Stimulated activated naive CD8-positive, alpha-beta T cell treated with anti-CD3 and anti-CD28 coated beads, Interleukin-15, amount 100 ng/mL, for 72 hours (primary cell): ENCODE data around the gene PCGF1.

ENCODE experiments used
- ATAC-seq: fragments of 150-1000 bp; cut with Tn5 transposase; 2 replicates; pipeline ENCODE4 v1.10.0; 2021; ENCODE audit warnings: mild to moderate bottlenecking, moderate library complexity
- DNase-seq, 2 donors: peaks; one replicate each; pipeline ENCODE4 v3.0.0; 2021 to 2022
- H3K27ac Mint-ChIP-seq, 2 donors: one replicate each; pipeline ENCODE4 v1.8.0; 2022; ENCODE audit warnings: mild to moderate bottlenecking in 2 of 2, mixed read lengths in 2 of 2, moderate library complexity in 2 of 2
- H3K27me3 Mint-ChIP-seq: one replicate; pipeline ENCODE4 v1.8.0; 2022; ENCODE audit warnings: mixed read lengths
- H3K4me1 Mint-ChIP-seq: one replicate; pipeline ENCODE4 v1.8.0; 2022; ENCODE audit warnings: mild to moderate bottlenecking, mixed read lengths
- H3K4me3 Mint-ChIP-seq, 2 donors: one replicate each; pipeline ENCODE4 v1.8.0; 2022; ENCODE audit warnings: mild to moderate bottlenecking in 2 of 2, mixed read lengths in 2 of 2, moderate library complexity in 1 of 2
- H3K9me3 Mint-ChIP-seq, 2 donors: one replicate each; pipeline ENCODE4 v1.8.0; 2022; ENCODE audit warnings: mixed read lengths in 2 of 2

PCGF1 gene

DNA sequence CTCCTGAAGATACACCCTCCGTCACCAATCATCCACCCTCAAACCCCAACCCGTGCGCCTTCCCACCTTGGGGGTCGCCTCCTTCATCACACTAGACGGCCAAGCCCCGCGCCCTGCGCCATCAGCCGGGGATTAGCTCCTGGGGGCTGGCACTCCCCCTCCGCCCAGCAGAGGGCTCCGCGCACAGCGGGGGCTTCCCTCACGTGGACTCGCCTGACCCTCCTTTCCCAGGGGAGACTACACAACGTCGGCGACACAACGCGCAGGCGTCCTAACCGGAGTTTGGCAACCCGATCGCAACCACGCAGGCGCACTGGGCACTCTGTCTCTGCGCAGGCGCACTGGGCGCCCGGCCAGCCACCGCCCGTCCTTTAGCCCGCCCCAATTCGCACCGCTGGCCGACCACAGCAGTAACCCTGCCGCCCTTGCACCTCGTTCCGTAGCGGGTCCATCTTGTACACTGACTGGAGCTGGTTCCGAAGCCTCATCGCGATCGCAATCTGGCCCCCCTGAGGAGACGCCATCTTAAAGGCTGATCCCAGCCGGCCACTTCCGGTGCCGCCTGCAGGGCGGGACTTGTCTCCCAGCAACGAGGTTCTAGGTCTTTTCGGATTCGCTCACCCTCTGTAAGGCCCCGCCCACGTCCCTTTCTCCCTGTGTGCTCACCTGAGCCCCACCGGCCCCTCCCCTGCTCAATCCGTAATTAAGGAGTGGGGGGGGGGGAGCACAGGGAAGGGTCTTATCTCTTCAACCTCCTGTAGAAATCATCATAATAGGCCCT, at the start of gene PCGF1:
TSS of gene PCGF1 (minus strand) at position 551 of the 781 bp plus-strand sequence. CDS start at position 524, 27 bp downstream.
- ATAC-seq (peak; percentile 89), DNase-seq (peak; percentile 97 to 98)
- Mint-ChIP-seq H3K4me3 (peak within 1 kb of the TSS; percentile 94 to 97), H3K27ac (peak within 1 kb of the TSS; percentile 99 to 100), H3K4me1 (peaks cover 65% of the 10 kb centered on the region), H3K27me3 (peaks cover 65% of the 10 kb centered on the region), H3K9me3 (no peaks in the 10 kb centered on the region)

DNA sequence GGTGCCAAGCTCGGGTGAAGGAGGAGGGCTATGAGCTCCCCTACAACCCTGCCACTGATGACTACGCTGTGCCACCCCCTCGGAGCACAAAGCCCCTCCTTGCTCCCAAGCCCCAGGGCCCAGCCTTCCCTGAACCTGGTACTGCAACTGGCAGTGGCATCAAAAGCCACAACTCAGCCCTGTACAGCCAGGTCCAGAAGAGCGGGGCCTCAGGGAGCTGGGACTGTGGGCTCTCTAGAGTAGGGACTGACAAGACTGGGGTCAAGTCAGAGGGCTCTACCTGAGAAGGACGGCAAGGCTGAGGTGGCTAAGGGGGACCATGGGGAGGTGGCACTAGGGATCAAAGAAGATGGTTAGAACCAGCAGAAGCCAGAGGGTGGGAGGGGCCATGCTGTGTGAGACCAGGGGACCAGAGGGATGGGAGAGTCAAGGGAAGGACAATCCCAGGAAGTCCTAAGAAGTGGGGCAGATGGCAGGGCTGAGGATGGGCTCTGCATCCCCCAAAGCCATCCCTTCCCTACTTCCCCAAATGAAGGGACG, 49.4 kb upstream of the PCGF1 start:
- peaks cover 28% of the 10 kb centered on the region for H3K4me1 Mint-ChIP-seq
- peaks cover 34% of the 10 kb centered on the region for H3K27me3 Mint-ChIP-seq
- no peak for DNase-seq
- H3K9me3 Mint-ChIP-seq = no peaks in the 10 kb centered on the region
- no peak for ATAC-seq
- H3K4me3 Mint-ChIP-seq = no peak overlapping the region
- H3K27ac Mint-ChIP-seq = no peak overlapping the region

DNA sequence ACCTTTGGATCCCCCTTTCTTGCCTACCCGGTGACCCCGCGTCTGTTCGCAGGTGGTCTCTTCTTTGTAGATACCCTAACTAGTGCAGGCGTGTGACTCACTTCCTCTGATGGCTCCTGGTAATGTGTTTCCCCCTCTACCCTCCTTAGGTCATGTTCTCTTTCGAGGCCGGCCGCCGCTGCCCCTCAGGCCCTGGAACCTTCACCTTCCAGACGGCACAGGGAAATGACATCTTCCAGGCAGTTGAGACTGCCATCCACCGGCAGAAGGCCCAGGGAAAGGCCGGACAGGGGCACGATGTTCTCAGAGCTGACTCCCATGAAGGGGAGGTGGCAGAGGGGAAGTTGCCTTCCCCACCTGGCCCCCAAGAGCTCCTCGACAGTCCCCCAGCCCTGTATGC, 48.7 kb upstream of the PCGF1 start:
- DNase-seq = no peak
- Mint-ChIP-seq H3K27ac (no peak overlapping the region), H3K4me1 (peaks cover 28% of the 10 kb centered on the region), H3K4me3 (peak overlapping the region; percentile 88 to 89), H3K27me3 (peaks cover 34% of the 10 kb centered on the region), H3K9me3 (no peaks in the 10 kb centered on the region)
- no peak for ATAC-seq

DNA sequence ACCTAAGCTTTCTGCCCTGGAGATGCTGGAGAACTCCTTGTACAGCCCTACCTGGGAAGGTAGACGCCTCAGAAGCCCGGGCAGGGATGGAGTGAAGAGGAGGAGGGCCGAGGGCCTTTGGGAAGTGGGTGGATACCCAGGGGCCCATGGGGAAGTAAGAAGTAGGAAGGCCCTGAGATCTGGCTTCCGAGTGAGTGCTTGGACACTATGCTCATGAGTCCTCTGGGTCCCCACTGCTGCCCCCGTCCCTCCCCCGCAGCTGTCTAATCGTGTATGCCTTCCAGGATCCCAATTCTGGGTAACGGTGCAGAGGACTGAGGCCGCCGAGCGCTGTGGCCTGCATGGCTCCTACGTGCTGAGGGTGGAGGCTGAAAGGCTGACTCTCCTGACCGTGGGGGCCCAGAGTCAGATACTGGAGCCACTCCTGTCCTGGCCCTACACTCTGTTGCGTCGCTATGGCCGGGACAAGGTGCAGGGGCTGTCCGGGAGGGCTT, 48.2 kb upstream of the PCGF1 start:
- Mint-ChIP-seq H3K4me1 (peaks cover 27% of the 10 kb centered on the region), H3K27ac (peak overlapping the region in 1 of 2 donors; percentile 95)

DNA sequence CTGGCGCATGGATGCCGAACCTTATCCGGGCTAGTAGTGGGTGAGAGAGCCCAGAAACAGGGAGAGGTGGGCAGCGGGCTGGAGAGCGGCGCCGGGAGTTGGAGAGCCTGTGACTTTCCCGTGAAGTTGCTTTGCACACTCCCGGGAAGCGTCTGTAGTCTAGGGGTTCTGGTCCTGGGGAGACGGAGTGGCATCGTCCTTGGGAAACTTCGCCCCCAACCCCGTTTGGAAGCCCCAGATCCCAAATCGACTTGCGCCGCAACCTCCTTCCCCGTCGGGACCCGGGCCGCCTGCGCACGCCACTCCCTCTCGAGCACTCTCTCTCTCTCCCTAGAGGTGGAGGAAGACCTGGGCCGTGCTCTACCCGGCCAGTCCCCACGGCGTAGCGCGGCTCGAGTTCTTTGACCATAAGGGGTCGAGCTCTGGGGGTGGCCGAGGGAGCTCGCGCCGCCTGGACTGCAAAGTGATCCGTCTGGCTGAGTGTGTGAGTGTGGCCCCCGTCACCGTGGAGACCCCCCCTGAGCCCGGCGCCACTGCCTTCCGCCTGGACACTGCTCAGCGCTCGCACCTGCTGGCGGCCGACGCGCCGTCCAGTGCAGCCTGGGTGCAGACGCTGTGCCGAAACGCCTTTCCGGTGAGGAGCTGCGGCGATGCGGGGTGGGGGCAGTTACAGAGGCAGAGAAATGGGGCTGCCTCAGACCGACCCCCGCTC, 47.5 kb upstream of the PCGF1 start:
- DNase-seq = peak; percentile 39 to 40
- peak; percentile 55 for ATAC-seq
- H3K27ac Mint-ChIP-seq = peak overlapping the region; percentile 84 to 95
- H3K4me1 Mint-ChIP-seq = peaks cover 23% of the 10 kb centered on the region
- peak overlapping the region; percentile 88 to 89 for H3K4me3 Mint-ChIP-seq
- H3K9me3 Mint-ChIP-seq = no peaks in the 10 kb centered on the region
- H3K27me3 Mint-ChIP-seq = peaks cover 34% of the 10 kb centered on the region

More for the DNA sequence above, 48.2 kb upstream of the PCGF1 start:
- ATAC-seq (no peak), DNase-seq (no peak)
- H3K27me3 Mint-ChIP-seq = peaks cover 34% of the 10 kb centered on the region
- H3K4me3 Mint-ChIP-seq = peak overlapping the region; percentile 88 to 89
- H3K9me3 Mint-ChIP-seq = no peaks in the 10 kb centered on the region

DNA sequence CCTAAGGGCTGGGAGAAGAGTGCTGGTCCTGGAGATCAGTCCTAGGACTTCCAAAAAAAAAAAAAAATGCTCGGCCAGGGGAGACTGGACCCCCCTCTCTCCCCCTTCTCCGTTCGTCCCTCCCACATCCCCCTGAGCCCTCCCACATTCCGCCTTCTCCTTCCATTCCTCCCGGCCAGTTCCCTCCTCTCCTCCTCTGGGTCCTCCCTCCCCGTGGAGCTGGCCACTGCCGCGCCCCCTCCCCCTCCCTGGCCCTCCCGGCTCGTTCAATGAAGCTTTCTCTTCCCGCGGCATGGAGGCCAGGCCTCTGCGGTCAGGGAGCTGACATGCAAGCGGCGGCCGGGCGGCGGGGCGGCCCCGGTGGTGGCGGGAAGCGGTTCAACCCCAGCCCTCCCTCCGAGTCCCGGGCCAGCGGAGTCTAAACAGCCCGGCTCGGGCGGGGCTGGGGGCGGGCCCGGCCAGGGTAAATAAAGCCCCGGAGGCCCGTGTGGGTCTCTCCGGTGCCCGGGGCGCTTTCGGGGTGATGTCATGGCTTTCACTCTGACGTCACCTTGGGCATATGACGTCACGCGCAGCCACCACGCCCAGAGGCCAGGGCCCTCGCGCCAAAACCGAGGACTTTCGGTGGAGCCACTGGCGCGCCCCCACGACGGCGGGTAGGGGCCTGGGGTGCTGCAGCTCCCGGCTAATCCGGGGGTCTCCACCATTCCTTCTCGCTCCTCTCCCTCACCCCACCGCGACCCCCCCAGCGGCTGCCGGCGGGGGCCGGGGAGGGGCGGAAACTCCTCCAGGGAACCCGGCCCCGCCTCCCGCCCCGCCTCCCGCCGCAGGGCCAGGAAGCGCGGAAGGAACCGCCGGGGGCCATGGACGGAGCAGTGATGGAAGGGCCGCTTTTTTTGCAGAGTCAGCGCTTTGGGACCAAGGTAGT, 46.7 kb upstream of the PCGF1 start, which contains the start of the genes DOK1 and LOXL3:
TSS of gene DOK1 (plus strand) at position 829 of the 928 bp plus-strand sequence. CDS start at position 864, 35 bp downstream.
TSS of gene LOXL3 (minus strand) at position 51 of the 928 bp plus-strand sequence. CDS start 1,308 bp downstream, outside the sequence.
- ATAC-seq = peak; percentile 75
- peaks cover 39% of the 10 kb centered on the region for H3K27me3 Mint-ChIP-seq
- peak; percentile 86 to 91 for DNase-seq
- H3K4me1 Mint-ChIP-seq = peaks cover 29% of the 10 kb centered on the region
- peak within 1 kb of the TSS; percentile 88 to 89 for H3K4me3 Mint-ChIP-seq
- peak within 1 kb of the TSS; percentile 84 to 95 for H3K27ac Mint-ChIP-seq
- no peaks in the 10 kb centered on the region for H3K9me3 Mint-ChIP-seq

DNA sequence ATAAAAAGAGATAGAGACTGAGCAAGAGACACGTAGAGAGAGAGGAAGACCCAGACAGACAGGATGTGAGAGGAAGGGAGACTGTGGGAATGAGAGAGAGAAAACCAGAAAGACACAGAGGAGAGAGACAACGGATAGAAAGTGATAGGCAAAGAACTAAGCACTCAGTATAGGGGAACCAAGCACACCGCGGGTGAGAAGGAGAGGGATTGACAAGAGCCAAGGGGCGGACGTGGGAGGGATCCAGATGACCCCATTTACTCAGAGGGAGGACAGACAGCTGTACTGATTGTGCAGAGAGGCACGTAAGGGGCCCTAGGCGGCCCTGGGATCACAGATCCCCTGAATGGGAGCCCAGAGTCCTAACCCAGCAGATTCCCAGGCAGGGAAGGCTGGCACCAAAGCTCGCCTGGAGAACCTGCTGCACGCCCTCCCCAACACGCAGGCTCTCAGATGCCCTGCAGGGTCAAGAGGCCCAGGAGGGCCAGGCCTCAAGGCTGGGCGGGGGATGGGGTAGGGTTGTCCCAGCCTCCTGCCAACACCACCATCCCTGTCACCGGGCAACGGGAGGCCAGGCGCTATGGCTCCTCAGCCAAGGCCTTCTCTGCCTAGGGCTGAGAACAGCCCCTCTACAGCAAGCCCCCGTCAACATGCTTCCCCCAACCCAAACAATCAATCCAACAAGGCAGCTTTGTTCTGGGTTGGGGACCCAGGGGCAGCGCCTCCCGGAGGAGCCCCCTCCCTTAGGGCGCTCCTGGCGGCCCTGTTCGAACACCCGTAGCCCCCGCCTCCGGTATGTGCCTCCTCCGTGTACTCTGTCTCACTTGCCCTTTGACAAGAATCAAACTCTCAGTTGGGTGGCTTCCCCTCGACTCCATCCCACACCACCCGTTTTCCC, 45.7 kb upstream of the PCGF1 start:
- peak in 1 of 2 donors; percentile 36 for DNase-seq
- Mint-ChIP-seq H3K4me3 (peak overlapping the region; percentile 31 to 58), H3K27me3 (peaks cover 44% of the 10 kb centered on the region), H3K9me3 (no peaks in the 10 kb centered on the region), H3K4me1 (peaks cover 29% of the 10 kb centered on the region), H3K27ac (peak overlapping the region in 1 of 2 donors; percentile 56)
- ATAC-seq = peak; percentile 19

DNA sequence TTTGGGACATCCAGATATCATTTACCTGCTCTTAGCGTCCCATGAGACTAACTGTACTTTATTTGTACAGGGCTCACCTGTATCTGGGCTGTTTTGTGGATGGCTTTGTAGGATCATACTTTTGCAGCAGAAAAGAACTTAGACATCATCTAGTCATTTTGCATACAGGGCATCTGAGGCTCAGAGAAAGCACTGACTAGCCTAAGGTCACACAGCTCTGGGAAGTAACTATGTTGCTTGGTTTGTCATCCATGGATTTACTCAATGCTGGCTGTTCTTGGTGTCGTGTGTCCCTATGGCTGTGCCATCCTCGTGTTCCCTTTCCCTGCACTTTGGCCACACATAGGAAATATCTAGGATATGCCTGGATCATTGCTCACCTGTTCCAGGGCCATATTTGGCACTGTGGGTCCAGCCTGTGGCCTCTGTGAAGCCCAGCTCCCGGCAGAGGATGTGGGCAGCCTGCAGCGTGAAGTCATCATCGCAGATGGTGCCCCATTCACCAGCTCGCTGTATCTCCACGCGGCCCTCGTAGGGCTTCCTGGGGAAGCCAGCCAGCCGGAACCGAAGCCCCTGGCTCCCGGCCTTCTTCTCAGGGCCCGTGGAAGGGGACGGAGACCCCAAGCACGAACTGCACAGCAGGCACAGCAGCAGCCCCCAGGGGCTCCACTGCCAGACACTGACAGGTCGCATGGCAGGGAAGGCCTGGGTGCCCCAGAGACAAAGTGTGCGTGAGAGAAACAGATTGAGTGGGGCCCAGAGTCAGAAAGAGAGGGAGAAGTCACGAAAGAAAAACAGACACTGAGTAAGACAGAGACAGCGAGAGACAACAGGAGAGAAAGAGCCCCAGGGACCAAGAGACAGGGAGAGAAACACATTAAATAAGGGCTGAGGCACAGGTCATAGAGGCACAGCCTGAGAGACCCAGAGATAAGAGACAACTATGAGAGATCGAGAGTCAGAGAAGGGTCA, 44.7 kb upstream of the PCGF1 start:
- DNase-seq (no peak), ATAC-seq (no peak)
- H3K4me1 Mint-ChIP-seq = peaks cover 29% of the 10 kb centered on the region
- H3K9me3 Mint-ChIP-seq = no peaks in the 10 kb centered on the region
- H3K27ac Mint-ChIP-seq = peak overlapping the region in 1 of 2 donors; percentile 10
- H3K4me3 Mint-ChIP-seq = peak overlapping the region in 1 of 2 donors; percentile 1
- H3K27me3 Mint-ChIP-seq = peaks cover 53% of the 10 kb centered on the region

DNA sequence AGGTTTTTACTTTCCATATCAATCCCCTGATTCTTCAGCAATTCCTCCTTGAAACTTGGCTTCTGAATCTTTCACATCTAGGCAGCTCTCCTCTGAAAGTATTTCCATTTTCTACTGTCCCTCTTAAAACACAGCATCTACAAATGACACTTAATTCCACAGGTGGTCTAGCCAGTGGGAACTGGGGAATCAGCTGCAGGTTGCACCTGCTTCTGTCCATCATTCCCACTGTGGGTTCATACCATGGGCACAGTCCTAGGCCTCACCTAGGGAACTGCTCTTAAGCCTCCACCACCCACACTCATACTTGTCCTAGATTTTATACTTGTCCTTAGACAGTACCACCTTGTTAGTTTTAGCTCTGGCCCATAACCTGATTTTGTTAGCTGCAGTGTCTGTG, 44.0 kb upstream of the PCGF1 start:
- H3K27ac Mint-ChIP-seq = no peak overlapping the region
- no peak overlapping the region for H3K4me3 Mint-ChIP-seq

DNA sequence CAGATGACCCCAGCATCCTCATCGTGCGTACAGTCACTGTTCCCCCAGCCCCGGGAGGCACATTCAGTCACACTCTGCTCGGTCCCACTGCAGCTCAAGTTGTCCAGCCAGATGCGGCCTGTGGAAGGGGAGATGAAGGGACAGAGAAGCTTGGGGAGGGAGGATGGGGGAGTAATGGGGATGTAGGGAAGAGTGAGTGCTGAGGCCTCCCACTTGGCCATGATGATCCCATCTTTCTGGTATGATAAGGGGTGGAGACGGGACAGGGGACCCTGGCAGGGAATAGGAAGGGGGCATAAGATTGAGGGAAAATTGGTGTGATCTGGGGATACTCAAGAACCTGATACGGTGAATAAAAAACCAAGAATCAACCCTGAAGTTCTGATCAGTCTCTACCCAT, 42.7 kb upstream of the PCGF1 start:
- H3K27me3 Mint-ChIP-seq = peaks cover 68% of the 10 kb centered on the region
- H3K4me3 Mint-ChIP-seq = peak overlapping the region in 1 of 2 donors; percentile 22
- no peak for DNase-seq
- H3K4me1 Mint-ChIP-seq = peaks cover 22% of the 10 kb centered on the region
- no peak overlapping the region for H3K27ac Mint-ChIP-seq
- no peaks in the 10 kb centered on the region for H3K9me3 Mint-ChIP-seq
- ATAC-seq = no peak

More for the DNA sequence above, 44.0 kb upstream of the PCGF1 start:
- Mint-ChIP-seq H3K4me1 (peaks cover 30% of the 10 kb centered on the region), H3K9me3 (no peaks in the 10 kb centered on the region), H3K27me3 (peaks cover 59% of the 10 kb centered on the region)
- no peak for ATAC-seq
- DNase-seq = no peak

DNA sequence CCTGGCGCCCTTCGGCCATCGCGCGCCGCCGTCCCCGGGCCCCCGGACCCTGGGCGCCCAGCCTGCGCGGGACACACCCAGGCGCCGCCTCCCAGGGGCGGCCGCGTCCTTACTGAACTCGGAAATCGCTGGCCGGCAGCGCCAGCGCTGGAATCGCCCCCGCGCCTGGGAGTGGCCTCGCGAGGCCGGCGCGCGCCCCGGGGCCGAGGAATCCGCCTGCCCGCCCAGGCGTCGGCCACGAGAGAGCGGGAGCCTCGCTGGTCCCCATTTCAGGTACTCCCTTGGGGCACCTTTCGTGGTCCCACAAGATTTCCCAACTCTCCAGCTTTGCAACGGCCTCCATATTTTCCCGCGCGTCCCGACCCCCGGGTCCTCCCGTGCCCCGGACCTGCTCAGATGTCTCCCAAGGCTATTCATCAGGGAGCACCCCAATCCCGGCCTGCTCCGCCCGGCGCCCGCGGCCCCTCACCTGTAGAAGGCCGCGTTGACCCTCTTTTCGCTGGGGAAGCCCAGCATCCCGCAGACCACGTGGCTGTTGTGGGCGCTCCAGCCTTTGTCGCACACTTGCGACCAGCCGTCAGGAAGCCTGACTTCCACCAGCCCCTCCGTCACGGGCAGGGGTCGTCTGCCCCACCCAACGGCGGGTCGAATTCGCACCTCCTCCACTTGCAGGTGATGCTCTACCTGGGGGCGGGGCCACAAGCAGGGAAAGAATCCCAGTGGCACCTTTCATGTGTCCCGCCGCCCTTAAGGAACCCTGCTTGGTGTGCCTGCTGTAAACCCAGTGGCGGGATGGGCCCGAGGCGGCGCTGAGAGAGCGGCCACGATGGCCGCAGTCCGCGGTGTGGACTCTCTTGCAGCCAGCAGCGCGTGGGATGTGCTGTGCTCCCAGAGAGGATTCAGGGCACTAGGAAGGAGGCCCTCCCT, 41.7 kb upstream of the PCGF1 start:
- Mint-ChIP-seq H3K27ac (peak overlapping the region in 1 of 2 donors; percentile 34), H3K4me3 (peak overlapping the region; percentile 74 to 79), H3K9me3 (no peaks in the 10 kb centered on the region), H3K4me1 (peaks cover 22% of the 10 kb centered on the region), H3K27me3 (peaks cover 76% of the 10 kb centered on the region)
- no peak for DNase-seq
- peak; percentile 43 for ATAC-seq

DNA sequence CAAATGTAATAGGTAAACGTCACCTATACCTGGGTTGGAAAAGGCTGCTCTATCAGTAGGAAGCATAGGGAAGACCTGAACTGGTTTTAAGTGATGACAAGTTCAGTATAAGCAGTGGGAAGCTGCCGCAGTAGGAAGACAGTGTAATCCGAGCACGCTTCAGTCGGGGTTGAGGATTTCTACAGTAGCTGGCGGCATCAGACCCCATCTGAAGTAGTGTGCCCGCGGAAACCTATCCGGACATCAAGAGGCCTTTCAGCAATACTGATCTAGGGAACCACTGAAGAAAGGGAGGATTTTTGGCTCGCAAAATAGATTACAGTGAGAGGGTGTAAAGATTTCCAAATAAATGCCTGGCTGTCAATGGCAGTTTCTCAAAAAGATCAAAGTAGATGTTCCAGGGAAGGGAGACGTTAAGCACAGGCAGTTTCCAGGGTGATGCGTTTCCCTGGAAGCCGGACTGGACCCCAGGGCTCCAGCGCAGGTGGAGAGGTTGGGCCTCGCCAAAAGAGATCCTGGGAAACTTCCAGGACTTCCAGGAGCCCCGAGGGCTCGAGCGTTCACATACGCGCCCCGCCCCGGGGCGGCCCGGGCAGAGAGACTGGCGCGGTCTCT, 40.9 kb upstream of the PCGF1 start:
- Mint-ChIP-seq H3K27ac (peak overlapping the region in 1 of 2 donors; percentile 55), H3K9me3 (no peaks in the 10 kb centered on the region)

More for the DNA sequence above, 40.9 kb upstream of the PCGF1 start:
- ATAC-seq (no peak), DNase-seq (no peak)
- peaks cover 16% of the 10 kb centered on the region for H3K4me1 Mint-ChIP-seq
- H3K4me3 Mint-ChIP-seq = peak overlapping the region; percentile 67 to 74
- H3K27me3 Mint-ChIP-seq = peaks cover 77% of the 10 kb centered on the region
